Measurements from ENCODE around the gene TBC1D22B.
A peak's percentile ranks its signal among the peaks of the same experiment; 100 is the strongest.

TBC1D22B gene
- 24.0 to 34.9 (median 30.6) reads per million in 9 experiments for total RNA-seq

GRCh38 chr6:37257634-37258404, at the start of gene TBC1D22B, which contains the start of gene TMEM217:
TSS of gene TBC1D22B (plus strand) at chr6:37257772. CDS start at chr6:37257918, 146 bp downstream.
TSS of gene TMEM217 (minus strand) at chr6:37258144. CDS start at chr6:37219030, 39,114 bp downstream.
- H3K27ac Mint-ChIP-seq: peak within 1 kb of the TSS; percentile 98 to 99
- peak; percentile 91 to 93 (median 93) for DNase-seq
- ATAC-seq (replicated peaks): peak; percentile 98
- H3K27me3 Mint-ChIP-seq: peaks cover 0 to 6% of the 10 kb centered on the region in 2 donors
- H3K4me1 Mint-ChIP-seq (ENCODE audit: low read depth in 2 of 2): peaks cover 24 to 43% of the 10 kb centered on the region in 2 donors
- no peaks in the 10 kb centered on the region for H3K9me3 Mint-ChIP-seq
- H3K4me3 Mint-ChIP-seq: peak within 1 kb of the TSS; percentile 95 to 97
- H3K36me3 Mint-ChIP-seq (ENCODE audit: insufficient read depth): peaks cover 7% of the 10 kb centered on the region

GRCh38 chr6:37207903-37208456, 49.6 kb upstream of the TBC1D22B start:
- Mint-ChIP-seq H3K27ac (peak overlapping the region; percentile 3 to 57), H3K27me3 (no peaks in the 10 kb centered on the region), H3K4me3 (peak overlapping the region; percentile 3 to 55), H3K36me3 (ENCODE audit: insufficient read depth) (peaks cover 4% of the 10 kb centered on the region), H3K9me3 (no peaks in the 10 kb centered on the region), H3K4me1 (ENCODE audit: low read depth in 2 of 2) (peaks cover 33 to 42% of the 10 kb centered on the region in 2 donors)
- ATAC-seq (replicated peaks) (peak; percentile 83), DNase-seq (peak; percentile 85 to 92 (median 90))

- Mint-ChIP-seq H3K36me3 (ENCODE audit: insufficient read depth) (peaks cover 4% of the 10 kb centered on the region), H3K27me3 (no peaks in the 10 kb centered on the region), H3K9me3 (no peaks in the 10 kb centered on the region), H3K4me3 (no peak overlapping the region), H3K4me1 (ENCODE audit: low read depth in 2 of 2) (peaks cover 31 to 35% of the 10 kb centered on the region in 2 donors), H3K27ac (peak overlapping the region in 1 of 2 donors; percentile 85)
- no peak for DNase-seq
- no peak for ATAC-seq (replicated peaks)
Measured at GRCh38 chr6:37208793-37209192, 48.8 kb upstream of the TBC1D22B start.

- H3K9me3 Mint-ChIP-seq: no peaks in the 10 kb centered on the region
- H3K4me1 Mint-ChIP-seq (ENCODE audit: low read depth in 2 of 2): peaks cover 26 to 30% of the 10 kb centered on the region in 2 donors
- peak; percentile 14 to 28 (median 26) for DNase-seq
- no peaks in the 10 kb centered on the region for H3K27me3 Mint-ChIP-seq
- peak overlapping the region; percentile 3 for H3K4me3 Mint-ChIP-seq
- peak; percentile 69 for ATAC-seq (replicated peaks)
- peaks cover 4% of the 10 kb centered on the region for H3K36me3 Mint-ChIP-seq (ENCODE audit: insufficient read depth)
- H3K27ac Mint-ChIP-seq: peak overlapping the region; percentile 62 to 85
Measured at GRCh38 chr6:37209461-37210205, 47.9 kb upstream of the TBC1D22B start.

GRCh38 chr6:37210313-37210968, 47.1 kb upstream of the TBC1D22B start:
- peaks cover 4% of the 10 kb centered on the region for H3K36me3 Mint-ChIP-seq (ENCODE audit: insufficient read depth)
- peak; percentile 64 for ATAC-seq (replicated peaks)
- no peak overlapping the region for H3K4me3 Mint-ChIP-seq
- no peaks in the 10 kb centered on the region for H3K27me3 Mint-ChIP-seq
- H3K27ac Mint-ChIP-seq: peak overlapping the region; percentile 62 to 85
- no peaks in the 10 kb centered on the region for H3K9me3 Mint-ChIP-seq
- peaks cover 26 to 30% of the 10 kb centered on the region in 2 donors for H3K4me1 Mint-ChIP-seq (ENCODE audit: low read depth in 2 of 2)
- peak; percentile 81 to 88 (median 85) for DNase-seq

GRCh38 chr6:37212268-37212667, 45.3 kb upstream of the TBC1D22B start:
- Mint-ChIP-seq H3K4me1 (ENCODE audit: low read depth in 2 of 2) (peaks cover 21 to 25% of the 10 kb centered on the region in 2 donors), H3K36me3 (ENCODE audit: insufficient read depth) (peaks cover 4% of the 10 kb centered on the region), H3K4me3 (no peak overlapping the region), H3K27me3 (no peaks in the 10 kb centered on the region), H3K27ac (no peak overlapping the region), H3K9me3 (no peaks in the 10 kb centered on the region)
- ATAC-seq (replicated peaks) (no peak), DNase-seq (no peak)

GRCh38 chr6:37218061-37218460, 39.5 kb upstream of the TBC1D22B start:
- Mint-ChIP-seq H3K27ac (no peak overlapping the region), H3K9me3 (no peaks in the 10 kb centered on the region), H3K27me3 (no peaks in the 10 kb centered on the region), H3K4me1 (ENCODE audit: low read depth in 2 of 2) (peaks cover 5 to 8% of the 10 kb centered on the region in 2 donors), H3K4me3 (no peak overlapping the region), H3K36me3 (ENCODE audit: insufficient read depth) (peaks cover 3% of the 10 kb centered on the region)
- ATAC-seq (replicated peaks) (no peak), DNase-seq (no peak)

- no peaks in the 10 kb centered on the region for H3K27me3 Mint-ChIP-seq
- ATAC-seq (replicated peaks): no peak
- H3K27ac Mint-ChIP-seq: no peak overlapping the region
- H3K9me3 Mint-ChIP-seq: no peaks in the 10 kb centered on the region
- no peak for DNase-seq
- H3K36me3 Mint-ChIP-seq (ENCODE audit: insufficient read depth): peaks cover 3% of the 10 kb centered on the region
- peaks cover 5 to 8% of the 10 kb centered on the region in 2 donors for H3K4me1 Mint-ChIP-seq (ENCODE audit: low read depth in 2 of 2)
- no peak overlapping the region for H3K4me3 Mint-ChIP-seq
Measured at GRCh38 chr6:37218511-37218910, 39.1 kb upstream of the TBC1D22B start.

GRCh38 chr6:37221585-37222124, 35.9 kb upstream of the TBC1D22B start:
- peaks cover 3% of the 10 kb centered on the region for H3K36me3 Mint-ChIP-seq (ENCODE audit: insufficient read depth)
- no peaks in the 10 kb centered on the region for H3K9me3 Mint-ChIP-seq
- H3K27me3 Mint-ChIP-seq: no peaks in the 10 kb centered on the region
- peak overlapping the region in 1 of 2 donors; percentile 65 for H3K27ac Mint-ChIP-seq
- DNase-seq (no peak), ATAC-seq (replicated peaks) (no peak)
- H3K4me3 Mint-ChIP-seq: peak overlapping the region; percentile 70 to 82
- peaks cover 5 to 8% of the 10 kb centered on the region in 2 donors for H3K4me1 Mint-ChIP-seq (ENCODE audit: low read depth in 2 of 2)

GRCh38 chr6:37222125-37222967, 35.2 kb upstream of the TBC1D22B start:
- Mint-ChIP-seq H3K4me3 (peak overlapping the region; percentile 70 to 82), H3K27me3 (no peaks in the 10 kb centered on the region), H3K4me1 (ENCODE audit: low read depth in 2 of 2) (peaks cover 5 to 8% of the 10 kb centered on the region in 2 donors), H3K27ac (peak overlapping the region in 1 of 2 donors; percentile 65), H3K9me3 (no peaks in the 10 kb centered on the region), H3K36me3 (ENCODE audit: insufficient read depth) (peaks cover 3% of the 10 kb centered on the region)
- DNase-seq (peak; percentile 43 to 56 (median 51)), ATAC-seq (replicated peaks) (peak; percentile 91)

GRCh38 chr6:37222992-37223391, 34.6 kb upstream of the TBC1D22B start:
- DNase-seq (no peak), ATAC-seq (replicated peaks) (no peak)
- Mint-ChIP-seq H3K4me1 (ENCODE audit: low read depth in 2 of 2) (peaks cover 5 to 8% of the 10 kb centered on the region in 2 donors), H3K27ac (no peak overlapping the region), H3K9me3 (no peaks in the 10 kb centered on the region), H3K36me3 (ENCODE audit: insufficient read depth) (peaks cover 3% of the 10 kb centered on the region), H3K4me3 (peak overlapping the region; percentile 70 to 82), H3K27me3 (no peaks in the 10 kb centered on the region)
